CD14-positive monocyte (primary cell): ENCODE results near the gene MARVELD2. TPM values are rescaled to one million over a fixed set of nuclear protein-coding genes. Genes with fewer than 3 reads are reported as not detected.
"Not testable (repeated sequence)": the region's sequence is repeated elsewhere in the genome, so short reads cannot be mapped to it uniquely, and the experiment has no call there.

Source experiments
- DNase-seq, 3 donors: peaks; one replicate each; pipeline ENCODE4 v3.0.0-alpha.2; 2011 to 2022
- H2AFZ ChIP-seq: 2 replicates; pipeline ENCODE4 v1.6.0; 2012; ENCODE audit warnings: mild to moderate bottlenecking, low read depth, low read length, inconsistent platforms; ENCODE audit not compliant: insufficient read depth, poor library complexity, severe bottlenecking
- H3K27ac ChIP-seq, 2 donors: 1 replicate in 1 of 2; 2 replicates in 1 of 2; pipeline ENCODE4 v1.5.1; 2012 to 2013; ENCODE audit warnings: low read length in 2 of 2, control low read depth in 1 of 2, inconsistent platforms in 1 of 2, low read depth in 1 of 2, mild to moderate bottlenecking in 1 of 2
- H3K27me3 ChIP-seq, 2 donors: one replicate each; pipeline versions ENCODE4 v1.6.0 to v1.6.1; 2011 to 2013; ENCODE audit warnings: low read length in 2 of 2; ENCODE audit not compliant: control insufficient read depth in 2 of 2, insufficient read depth in 2 of 2
- H3K36me3 ChIP-seq, 2 donors: replicated peaks in 1 of 2; 1 replicate in 1 of 2; 2 replicates in 1 of 2; pipeline versions ENCODE4 v1.5.1 to v1.6.1; 2012 to 2013; ENCODE audit warnings: low read length in 2 of 2, control low read depth in 1 of 2, inconsistent platforms in 1 of 2, mild to moderate bottlenecking in 1 of 2; ENCODE audit not compliant: insufficient read depth in 2 of 2, control insufficient read depth in 1 of 2
- H3K4me1 ChIP-seq, 2 donors: 1 replicate in 1 of 2; 2 replicates in 1 of 2; pipeline versions ENCODE4 v1.5.1 to v1.6.1; 2012 to 2013; ENCODE audit warnings: low read length in 2 of 2, control low read depth in 1 of 2, inconsistent platforms in 1 of 2, mild to moderate bottlenecking in 1 of 2, moderate library complexity in 1 of 2; ENCODE audit not compliant: insufficient read depth in 2 of 2, control insufficient read depth in 1 of 2
- H3K4me2 ChIP-seq: replicated peaks from 2 replicates; pipeline ENCODE3; 2012; ENCODE audit warnings: low read length, moderate library complexity, mild to moderate bottlenecking; ENCODE audit not compliant: poor library complexity, severe bottlenecking; ENCODE audit errors: extremely low read depth
- H3K4me3 ChIP-seq, 3 experiments: fragments of 200-600 bp in 1 of 3; sonication (generic) in 1 of 3; replicated peaks in 1 of 3; 1 replicate in 2 of 3; 2 replicates in 1 of 3; pipeline ENCODE4 v1.5.1; 2011 to 2013; ENCODE audit warnings: low read length in 3 of 3, mild to moderate bottlenecking in 3 of 3, control low read depth in 2 of 3, low read depth in 2 of 3, inconsistent platforms in 1 of 3, moderate library complexity in 1 of 3
- H3K79me2 ChIP-seq: 2 replicates; pipeline ENCODE4 v1.6.0; 2012; ENCODE audit warnings: mild to moderate bottlenecking, control low read depth, inconsistent platforms, low read length, moderate library complexity; ENCODE audit not compliant: insufficient read depth
- H3K9ac ChIP-seq: 2 replicates; pipeline ENCODE4 v1.6.0; 2017; ENCODE audit warnings: low read length, mild to moderate bottlenecking; ENCODE audit not compliant: insufficient read depth, poor library complexity, severe bottlenecking
- H3K9me3 ChIP-seq, 2 donors: replicated peaks in 1 of 2; 1 replicate in 1 of 2; 2 replicates in 1 of 2; pipeline versions ENCODE4 v1.5.1 to v1.6.1; 2012 to 2013; ENCODE audit warnings: low read length in 2 of 2, control low read depth in 1 of 2; ENCODE audit not compliant: control insufficient read depth in 1 of 2, insufficient read depth in 1 of 2
- H4K20me1 ChIP-seq: 2 replicates; pipeline ENCODE4 v1.6.0; 2012; ENCODE audit warnings: mild to moderate bottlenecking, low read length, control low read depth, moderate library complexity; ENCODE audit not compliant: insufficient read depth
- H3K27ac Mint-ChIP-seq, 7 donors: one replicate each; pipeline ENCODE4 v1.8.0; 2020; ENCODE audit warnings: mild to moderate bottlenecking in 7 of 7, mixed read lengths in 7 of 7, moderate library complexity in 6 of 7, inconsistent platforms in 2 of 7
- H3K27me3 Mint-ChIP-seq, 3 donors: one replicate each; pipeline ENCODE4 v1.8.0; 2021 to 2022; ENCODE audit warnings: low read depth in 3 of 3, mild to moderate bottlenecking in 3 of 3, mixed read lengths in 3 of 3, moderate library complexity in 3 of 3, inconsistent platforms in 1 of 3
- H3K36me3 Mint-ChIP-seq, 2 donors: one replicate each; pipeline ENCODE4 v1.8.0; 2020; ENCODE audit warnings: mixed read lengths in 2 of 2, inconsistent platforms in 1 of 2, mild to moderate bottlenecking in 1 of 2
- H3K4me1 Mint-ChIP-seq: one replicate; pipeline ENCODE4 v1.8.0; 2020; ENCODE audit warnings: mild to moderate bottlenecking, mixed read lengths
- H3K4me3 Mint-ChIP-seq, 2 donors: one replicate each; pipeline ENCODE4 v1.8.0; 2020; ENCODE audit warnings: mild to moderate bottlenecking in 2 of 2, mixed read lengths in 2 of 2, moderate library complexity in 1 of 2
- H3K9me3 Mint-ChIP-seq, 7 donors: one replicate each; pipeline ENCODE4 v1.8.0; 2020 to 2022; ENCODE audit warnings: mixed read lengths in 7 of 7, mild to moderate bottlenecking in 6 of 7, moderate library complexity in 6 of 7, inconsistent platforms in 2 of 7
- WGBS: methylation state at CpG from one replicate; pipeline ENCODE4 v1.1.5; 2013; ENCODE audit warnings: missing lambda C conversion rate; ENCODE audit not compliant: insufficient coverage; 5-methylcytosine and 5-hydroxymethylcytosine counted together
- intact Hi-C, 2 donors: fragments of 100-400 bp; cut with micrococcal nuclease; formaldehyde crosslinking; loops; one replicate each; pipeline versions ENCODE4 v1.15.0 to v1.15.1; 2023
- polyA plus RNA-seq, 3 donors: library from polyadenylated mRNA; depleted of rRNA in 1 of 3; unstranded in 2 of 3; stranded (reverse) in 1 of 3; fragments of 300-500 nt in 2 of 3; fragments of >200 nt in 1 of 3; fragmentation: Illumina TruSeq in 2 of 3; gene quantifications; 1 replicate in 2 of 3; 2 replicates in 1 of 3; pipeline ENCODE4 v1.2.3, GENCODE V29; 2012 to 2021
- TF ChIP-seq, protein P1 (sequence below): fragments of 200-600 bp; IDR thresholded peaks from one replicate; pipeline ENCODE4 v1.8.0; 2022; ENCODE audit warnings: antibody characterized with exemption, mild to moderate bottlenecking

MARVELD2 gene
- polyA plus RNA-seq, 3 donors = 0.15 TPM; not detected in 2

DNA sequence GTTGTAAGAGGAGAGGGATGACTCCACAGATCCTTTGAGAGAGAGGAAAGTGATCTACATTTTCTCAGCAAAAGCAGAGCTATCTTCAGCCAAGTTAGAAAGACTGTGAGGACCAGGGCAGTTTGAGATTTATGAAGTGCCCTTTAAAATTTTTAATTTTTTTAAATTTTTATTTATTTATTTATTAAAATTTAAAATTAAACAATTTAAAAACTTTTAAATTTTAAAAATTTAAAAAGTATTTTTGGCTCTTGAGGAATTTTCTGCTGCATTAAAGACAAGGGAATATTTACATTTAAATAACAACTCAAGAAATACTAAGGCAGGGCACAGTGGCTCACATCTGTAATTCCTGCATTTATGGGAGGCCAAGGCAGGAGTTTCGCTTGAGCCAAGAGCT is 47.3 kb downstream of the MARVELD2 start:
- no peak overlapping the region for H3K4me3 ChIP-seq
- no peaks in the 10 kb centered on the region for H3K4me1 Mint-ChIP-seq
- TF ChIP-seq, protein P1, sequence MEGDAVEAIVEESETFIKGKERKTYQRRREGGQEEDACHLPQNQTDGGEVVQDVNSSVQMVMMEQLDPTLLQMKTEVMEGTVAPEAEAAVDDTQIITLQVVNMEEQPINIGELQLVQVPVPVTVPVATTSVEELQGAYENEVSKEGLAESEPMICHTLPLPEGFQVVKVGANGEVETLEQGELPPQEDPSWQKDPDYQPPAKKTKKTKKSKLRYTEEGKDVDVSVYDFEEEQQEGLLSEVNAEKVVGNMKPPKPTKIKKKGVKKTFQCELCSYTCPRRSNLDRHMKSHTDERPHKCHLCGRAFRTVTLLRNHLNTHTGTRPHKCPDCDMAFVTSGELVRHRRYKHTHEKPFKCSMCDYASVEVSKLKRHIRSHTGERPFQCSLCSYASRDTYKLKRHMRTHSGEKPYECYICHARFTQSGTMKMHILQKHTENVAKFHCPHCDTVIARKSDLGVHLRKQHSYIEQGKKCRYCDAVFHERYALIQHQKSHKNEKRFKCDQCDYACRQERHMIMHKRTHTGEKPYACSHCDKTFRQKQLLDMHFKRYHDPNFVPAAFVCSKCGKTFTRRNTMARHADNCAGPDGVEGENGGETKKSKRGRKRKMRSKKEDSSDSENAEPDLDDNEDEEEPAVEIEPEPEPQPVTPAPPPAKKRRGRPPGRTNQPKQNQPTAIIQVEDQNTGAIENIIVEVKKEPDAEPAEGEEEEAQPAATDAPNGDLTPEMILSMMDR = no peak

DNA sequence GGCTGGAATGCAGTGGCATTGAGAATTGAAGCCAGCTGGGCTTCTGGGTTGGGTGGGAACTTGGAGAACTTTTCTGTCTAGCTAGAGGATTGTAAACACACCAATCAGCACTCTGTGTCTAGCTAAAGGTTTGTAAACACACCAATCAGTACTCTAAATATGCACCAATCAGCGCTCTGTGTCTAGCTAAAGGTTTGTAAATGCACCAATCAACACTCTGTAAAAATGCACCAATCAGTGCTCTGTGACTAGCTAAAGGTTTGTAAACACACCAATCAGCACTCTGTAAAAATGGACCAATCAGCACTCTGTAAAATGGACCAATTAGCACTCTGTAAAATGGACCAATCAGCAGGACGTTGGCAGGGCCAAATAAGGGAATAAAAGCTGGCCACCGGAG is 51.5 kb downstream of the MARVELD2 start:
- H3K4me1 Mint-ChIP-seq, H3K9ac ChIP-seq, H3K9me3 ChIP-seq, H3K36me3 Mint-ChIP-seq, H3K27ac Mint-ChIP-seq, H3K27me3 ChIP-seq, DNase-seq, H2AFZ ChIP-seq, H3K4me1 ChIP-seq, H3K4me2 ChIP-seq, H3K4me3 Mint-ChIP-seq, H3K4me3 ChIP-seq, H4K20me1 ChIP-seq, H3K27ac ChIP-seq, intact Hi-C loops, H3K79me2 ChIP-seq, H3K36me3 ChIP-seq, H3K27me3 Mint-ChIP-seq: not testable (repeated sequence)
- peaks cover 4 to 20% (median 12%) of the 10 kb centered on the region in 7 donors for H3K9me3 Mint-ChIP-seq
- WGBS = 84% methylated on average over 3 of the region's 3 CpGs

More for the DNA sequence above, 47.3 kb downstream of the MARVELD2 start:
- Histone ChIP-seq H4K20me1 (no peaks in the 10 kb centered on the region), H3K36me3 (no peaks in the 10 kb centered on the region), H3K4me1 (no peaks in the 10 kb centered on the region), H3K27ac (no peak overlapping the region), H3K4me2 (no peak overlapping the region), H3K9me3 (no peaks in the 10 kb centered on the region), H2AFZ (no peak overlapping the region), H3K9ac (no peak overlapping the region), H3K27me3 (no peaks in the 10 kb centered on the region), H3K79me2 (no peaks in the 10 kb centered on the region)
- no peaks in the 10 kb centered on the region for H3K27me3 Mint-ChIP-seq
- H3K9me3 Mint-ChIP-seq = peaks cover 1 to 17% (median 7%) of the 10 kb centered on the region in 7 donors
- no peaks in the 10 kb centered on the region for H3K36me3 Mint-ChIP-seq
- H3K27ac Mint-ChIP-seq = no peak overlapping the region
- DNase-seq = no peak
- 100% methylated on average over 1 of the region's 1 CpG for WGBS
- no peak overlapping the region for H3K4me3 Mint-ChIP-seq
- intact Hi-C loops = no loop called here
